Measurements from ENCODE around the gene RAD9B.
"Not testable (repeated sequence)": the region's sequence is repeated elsewhere in the genome, so short reads cannot be mapped to it uniquely, and the experiment has no call there.

RAD9B gene

GRCh38 chr12:110528277-110528839 is 26.2 kb downstream of the RAD9B start:
- no peak for DNase-seq

- no peak for DNase-seq
These were observed 28.4 kb downstream of the RAD9B start for GRCh38 chr12:110530511-110530910.

DNA sequence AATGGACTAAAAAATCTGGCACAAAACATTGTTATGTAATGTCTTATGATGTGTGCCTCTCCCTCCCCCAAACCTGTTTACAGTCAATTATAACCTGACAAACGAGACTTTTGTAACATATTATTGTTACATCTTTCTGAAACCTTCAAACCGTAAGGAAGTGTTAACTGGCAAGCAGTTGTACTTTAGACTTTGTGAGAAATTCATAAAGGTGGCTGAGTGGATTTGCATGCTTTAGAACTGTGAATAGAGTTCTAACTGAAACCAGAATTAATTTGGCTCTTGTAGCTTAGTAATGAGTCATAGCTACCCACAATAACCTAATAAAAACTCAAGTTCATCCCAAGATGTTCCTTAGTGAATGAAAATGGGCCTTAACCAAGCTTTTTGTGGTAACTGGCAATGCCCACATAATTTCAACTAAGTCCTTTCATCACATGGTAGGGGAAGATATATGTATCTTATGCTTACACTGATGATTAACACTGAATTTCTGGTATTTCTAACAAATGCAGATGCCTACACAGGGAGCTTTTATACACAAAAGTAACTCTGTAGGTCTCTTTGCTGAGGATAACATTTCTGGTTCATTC is 29.7 kb downstream of the RAD9B start:
- no peak for DNase-seq

DNA sequence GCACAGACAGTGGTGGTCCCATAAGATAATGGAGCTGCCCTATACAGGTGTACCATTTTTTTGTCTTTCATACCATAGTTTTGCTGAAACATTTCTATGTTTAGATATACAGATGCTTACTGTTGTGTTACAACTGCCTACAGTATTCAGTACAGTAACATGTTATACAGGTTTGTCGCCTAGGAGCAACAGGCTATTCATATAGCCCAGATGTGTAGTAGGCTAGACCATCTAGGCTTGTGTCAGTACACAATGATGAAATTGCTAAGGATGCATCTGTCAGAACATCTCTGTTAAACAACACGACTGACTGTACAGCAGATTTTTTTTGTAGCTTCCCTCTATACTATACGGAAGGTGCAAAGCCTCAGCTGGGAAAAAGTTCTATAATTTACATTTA is 30.5 kb downstream of the RAD9B start:
- DNase-seq: no peak

GRCh38 chr12:110533607-110534006 is 31.5 kb downstream of the RAD9B start:
- no peak for DNase-seq

DNA sequence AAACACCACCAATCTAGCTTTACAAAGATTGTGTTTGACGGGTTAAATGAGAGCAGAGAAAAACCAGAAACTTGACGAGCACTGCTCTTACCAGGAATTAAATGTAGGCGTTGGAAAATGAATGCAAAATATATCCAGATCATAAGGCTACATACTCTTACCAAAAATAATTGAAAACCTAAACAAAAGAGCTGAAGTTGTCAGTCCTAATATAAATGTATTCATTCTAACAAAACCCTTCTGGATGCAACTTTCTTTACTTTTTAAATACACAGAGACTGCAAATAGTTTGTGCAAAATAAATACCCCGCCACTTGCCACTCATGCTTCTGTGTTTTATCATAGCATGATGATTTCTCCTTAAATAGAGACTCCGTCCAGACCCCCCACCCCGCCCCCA is 32.7 kb downstream of the RAD9B start:
- DNase-seq: no peak

DNA sequence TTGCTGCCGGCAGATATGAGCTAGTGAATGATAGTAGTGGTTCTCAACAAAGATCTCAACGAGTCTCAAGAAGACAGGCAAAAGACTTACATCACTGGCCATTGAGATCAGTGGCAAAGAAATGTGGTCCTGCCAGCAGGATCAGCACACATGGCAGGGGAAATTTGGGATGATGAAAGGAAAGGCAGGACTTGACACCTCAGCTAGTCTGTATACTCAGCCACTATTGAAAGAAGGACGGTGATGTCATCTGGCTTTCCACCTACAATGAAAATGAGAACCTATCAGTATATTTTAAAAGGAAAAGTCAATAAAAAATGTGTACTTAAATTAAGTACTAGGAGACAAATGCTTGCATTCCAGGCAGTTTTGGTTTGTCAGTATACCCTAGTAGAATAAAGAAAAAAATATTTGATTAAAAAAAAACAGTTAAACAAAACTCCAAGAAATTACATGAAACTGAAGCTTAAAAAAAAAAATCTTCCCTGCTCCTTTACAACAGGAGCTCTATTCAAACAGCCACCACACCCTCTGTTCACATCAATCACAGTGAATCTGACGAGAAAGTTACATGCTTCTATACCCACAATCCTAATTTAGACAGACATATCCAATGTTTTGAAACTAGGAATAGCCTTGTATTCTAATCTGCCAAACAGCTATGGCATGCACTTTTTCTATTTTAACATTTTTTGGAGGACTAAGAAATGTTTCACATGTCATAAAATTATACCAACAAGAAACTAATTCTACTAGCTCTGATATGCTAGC is 34.9 kb downstream of the RAD9B start:
- DNase-seq: no peak

DNA sequence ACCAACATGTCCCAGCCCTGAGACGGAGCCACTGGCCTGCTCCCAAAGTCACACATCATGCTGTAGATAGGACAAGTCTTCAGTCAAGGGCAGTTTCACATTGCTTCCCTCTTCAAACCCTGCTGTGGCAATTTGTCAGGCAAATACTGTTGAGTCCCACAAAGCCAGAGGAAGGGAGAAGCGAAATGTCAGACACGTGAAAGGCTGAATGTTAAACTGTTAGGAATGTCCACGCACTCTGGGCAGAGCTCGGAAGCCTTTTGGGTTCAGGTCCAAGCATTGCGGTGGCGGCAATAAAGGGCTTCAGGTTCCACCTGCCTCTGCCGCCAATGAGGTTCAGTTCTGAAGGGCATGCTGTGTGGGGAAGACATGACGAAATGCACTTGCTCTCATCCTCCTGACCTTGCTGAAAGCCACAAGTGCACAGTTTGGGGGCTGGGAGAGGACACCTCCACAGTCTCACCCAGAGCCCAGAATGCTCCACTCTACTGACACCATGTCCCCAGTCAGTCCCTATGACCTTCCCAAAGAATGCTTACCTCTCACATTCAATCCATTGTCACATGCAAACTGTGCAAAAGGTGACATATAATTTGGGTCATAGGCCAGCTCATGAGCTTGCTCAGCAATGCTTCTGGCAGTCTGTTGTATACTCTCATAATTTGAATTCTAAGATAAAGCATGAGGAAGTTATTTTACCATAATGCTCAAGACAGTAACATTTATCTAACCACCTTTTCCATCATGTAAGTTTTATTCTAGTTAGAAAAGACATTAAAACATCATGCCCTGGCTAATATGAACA is 35.7 kb downstream of the RAD9B start:
- no peak for DNase-seq

- DNase-seq: no peak
These were observed 36.9 kb downstream of the RAD9B start for GRCh38 chr12:110538869-110539622.

GRCh38 chr12:110540048-110540447 is 37.9 kb downstream of the RAD9B start:
- no peak for DNase-seq

DNA sequence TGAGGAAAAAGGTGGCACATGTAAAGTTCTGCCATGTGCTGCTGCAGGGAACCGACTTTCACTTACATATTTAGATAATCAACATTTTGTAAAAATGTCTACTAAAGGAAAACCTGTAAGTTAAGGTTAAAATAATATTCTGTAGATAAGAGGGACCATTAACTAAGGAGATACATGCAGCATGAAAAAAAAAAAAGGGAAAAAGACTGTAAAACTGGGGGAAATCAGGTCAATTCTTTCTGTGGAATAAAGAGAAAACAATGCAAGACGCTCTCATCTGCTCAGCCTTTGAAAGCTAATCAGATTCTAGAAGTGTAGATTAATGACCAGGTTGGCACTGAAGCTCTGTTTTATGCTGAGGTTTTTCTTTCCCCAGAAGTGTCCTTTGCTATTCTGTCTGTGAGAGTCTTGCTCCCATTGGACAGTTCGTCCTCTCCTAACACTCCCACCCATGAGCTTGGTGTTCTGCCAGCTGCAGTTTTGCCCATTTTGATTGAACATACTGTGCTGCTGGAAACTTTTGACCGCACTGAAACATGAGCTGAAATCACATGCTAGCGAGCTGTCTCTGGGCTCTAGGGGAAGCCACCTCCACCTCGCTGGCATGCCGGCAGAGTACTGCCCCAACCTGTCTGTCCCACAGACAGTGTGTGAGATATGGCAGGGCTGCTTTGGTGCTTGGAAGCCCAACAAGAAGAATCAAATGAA is 41.3 kb downstream of the RAD9B start:
- no peak for DNase-seq

- no peak for DNase-seq
These were observed 41.8 kb downstream of the RAD9B start for GRCh38 chr12:110543965-110544364.

- not testable (repeated sequence) for DNase-seq
These were observed 43.1 kb downstream of the RAD9B start for GRCh38 chr12:110545259-110545658.

DNA sequence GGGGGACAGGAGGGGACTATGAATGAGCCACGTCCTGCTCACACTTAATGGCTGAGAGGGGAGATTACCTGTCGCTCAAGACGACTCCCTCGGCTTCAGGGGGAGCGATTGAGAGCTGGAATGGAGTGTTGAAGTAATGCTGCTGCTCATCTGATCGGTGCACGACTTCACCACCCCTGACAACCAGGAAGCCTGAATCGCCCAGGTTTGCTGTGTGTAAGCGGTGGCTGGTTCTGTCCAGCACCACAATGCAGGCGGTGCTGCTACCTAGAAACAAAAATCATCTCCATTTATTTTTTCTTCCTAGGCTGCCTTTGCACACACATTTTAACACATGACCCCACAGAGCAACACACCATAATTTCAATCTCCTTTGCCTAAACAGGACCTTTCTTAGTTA is 43.7 kb downstream of the RAD9B start:
- no peak for DNase-seq

DNA sequence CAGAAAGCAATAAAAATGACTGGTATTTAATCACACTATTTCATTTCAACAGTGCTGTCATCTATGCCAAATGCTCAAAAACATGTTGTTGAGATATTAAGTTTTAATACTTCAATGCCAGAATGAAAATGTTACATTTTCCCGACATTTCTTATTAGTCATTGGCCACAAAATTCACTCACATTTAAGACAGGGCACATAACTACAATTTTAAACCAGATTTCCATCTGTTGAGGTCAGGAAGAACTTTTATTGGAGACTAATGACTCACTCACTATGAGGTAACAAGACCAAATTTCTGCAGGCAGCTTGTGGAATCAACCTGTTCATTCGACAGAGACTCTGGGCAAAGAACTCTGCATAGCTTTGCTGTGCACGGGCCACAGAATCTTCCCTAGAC is 44.2 kb downstream of the RAD9B start:
- no peak for DNase-seq

DNA sequence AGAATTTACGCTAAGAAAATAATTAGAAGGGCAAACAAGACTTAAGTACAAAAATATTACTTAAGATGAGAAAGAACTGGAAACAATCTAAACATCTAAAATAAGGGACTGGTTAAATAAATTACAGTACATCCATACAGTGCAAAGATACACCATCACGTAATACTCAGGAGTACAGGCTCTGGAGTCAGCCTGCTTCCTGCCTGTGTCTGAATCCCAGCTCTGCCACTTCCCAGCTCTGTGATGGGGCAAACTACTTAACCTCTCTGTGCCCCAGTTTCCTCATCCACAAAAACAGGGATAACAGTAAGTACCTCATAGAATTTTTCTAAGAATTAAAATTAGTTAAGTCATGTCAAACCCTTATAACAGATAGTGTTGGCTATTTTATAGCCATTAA is 45.0 kb downstream of the RAD9B start:
- no peak for DNase-seq

- DNase-seq: no peak
These were observed 46.5 kb downstream of the RAD9B start for GRCh38 chr12:110548678-110549077.

GRCh38 chr12:110549716-110550115 is 47.6 kb downstream of the RAD9B start:
- DNase-seq: no peak

DNA sequence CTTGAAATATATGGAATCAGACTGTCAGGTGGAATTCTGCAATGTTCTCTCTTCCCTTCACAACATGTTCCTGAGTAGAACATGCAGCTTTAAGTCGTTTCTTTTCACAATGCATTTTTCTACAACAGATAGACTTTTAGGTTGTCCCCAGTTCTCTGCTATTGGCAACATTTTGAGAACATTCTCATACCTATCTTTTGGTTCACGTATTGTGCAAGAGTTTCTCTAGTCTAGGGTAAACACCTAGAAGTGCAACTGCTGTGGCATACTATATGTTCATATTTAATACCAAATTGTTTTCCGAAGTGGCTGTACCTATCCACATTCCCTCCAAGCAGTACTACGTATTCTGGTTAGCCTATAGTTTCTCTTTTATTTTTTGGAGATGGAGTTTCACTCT is 48.9 kb downstream of the RAD9B start:
- DNase-seq: no peak

Data from NCI-H1436 treated with DMSO at 0.1 percent for 48 hours (cell line).